ENCODE data around the gene GPR61.

DNA sequence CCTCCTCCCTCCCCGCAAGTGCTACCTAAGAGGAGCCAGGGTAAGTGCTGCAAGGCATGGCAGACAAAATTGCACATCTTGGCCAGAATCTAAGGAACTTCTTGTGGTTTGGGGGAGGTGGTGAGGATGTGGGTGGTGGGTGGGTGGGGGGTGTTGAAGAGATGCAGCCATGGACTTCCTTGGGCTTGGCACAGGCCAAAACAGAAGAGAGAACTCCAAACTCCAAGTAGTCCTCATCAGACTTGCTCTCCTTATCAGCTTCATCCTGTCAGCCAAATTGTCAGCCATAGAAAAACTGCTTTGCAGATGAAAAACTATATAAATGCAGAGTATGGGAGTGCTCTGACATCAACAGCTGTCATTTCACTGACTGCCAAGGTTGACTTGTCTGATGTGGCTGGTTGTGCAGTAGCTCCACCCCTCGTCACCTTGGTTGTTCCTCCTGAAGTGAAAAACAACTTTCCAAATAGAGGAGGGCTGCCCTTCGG is 37.3 kb upstream of the GPR61 start:
- TF ChIP-seq, protein P1, sequence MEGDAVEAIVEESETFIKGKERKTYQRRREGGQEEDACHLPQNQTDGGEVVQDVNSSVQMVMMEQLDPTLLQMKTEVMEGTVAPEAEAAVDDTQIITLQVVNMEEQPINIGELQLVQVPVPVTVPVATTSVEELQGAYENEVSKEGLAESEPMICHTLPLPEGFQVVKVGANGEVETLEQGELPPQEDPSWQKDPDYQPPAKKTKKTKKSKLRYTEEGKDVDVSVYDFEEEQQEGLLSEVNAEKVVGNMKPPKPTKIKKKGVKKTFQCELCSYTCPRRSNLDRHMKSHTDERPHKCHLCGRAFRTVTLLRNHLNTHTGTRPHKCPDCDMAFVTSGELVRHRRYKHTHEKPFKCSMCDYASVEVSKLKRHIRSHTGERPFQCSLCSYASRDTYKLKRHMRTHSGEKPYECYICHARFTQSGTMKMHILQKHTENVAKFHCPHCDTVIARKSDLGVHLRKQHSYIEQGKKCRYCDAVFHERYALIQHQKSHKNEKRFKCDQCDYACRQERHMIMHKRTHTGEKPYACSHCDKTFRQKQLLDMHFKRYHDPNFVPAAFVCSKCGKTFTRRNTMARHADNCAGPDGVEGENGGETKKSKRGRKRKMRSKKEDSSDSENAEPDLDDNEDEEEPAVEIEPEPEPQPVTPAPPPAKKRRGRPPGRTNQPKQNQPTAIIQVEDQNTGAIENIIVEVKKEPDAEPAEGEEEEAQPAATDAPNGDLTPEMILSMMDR (IDR thresholded peaks at IDR 0.05) = no peak
- TF ChIP-seq POLR2A (IDR thresholded peaks at IDR 0.05) = no peak

Measured in heart left ventricle (tissue), 13 donors.